Tibial nerve (tissue), 4 donors: ENCODE results near the gene EYA2.

Source experiments
- EP300 ChIP-seq, 2 donors: sonication (generic); formaldehyde crosslinking; IDR thresholded peaks; one replicate each; pipeline ENCODE4 v1.6.1; 2017; ENCODE audit warnings: antibody characterized with exemption in 2 of 2, mild to moderate bottlenecking in 1 of 2
- TF ChIP-seq, protein P1 (sequence below), 5 experiments: fragments of 200-600 bp in 3 of 5; fragments of 450-650 bp in 2 of 5; sonication (generic) in 3 of 5; IDR thresholded peaks; one replicate each; pipeline ENCODE4 v1.5.1; 2016 to 2019; ENCODE audit warnings: antibody characterized with exemption in 5 of 5, mild to moderate bottlenecking in 3 of 5, moderate library complexity in 2 of 5

DNA sequence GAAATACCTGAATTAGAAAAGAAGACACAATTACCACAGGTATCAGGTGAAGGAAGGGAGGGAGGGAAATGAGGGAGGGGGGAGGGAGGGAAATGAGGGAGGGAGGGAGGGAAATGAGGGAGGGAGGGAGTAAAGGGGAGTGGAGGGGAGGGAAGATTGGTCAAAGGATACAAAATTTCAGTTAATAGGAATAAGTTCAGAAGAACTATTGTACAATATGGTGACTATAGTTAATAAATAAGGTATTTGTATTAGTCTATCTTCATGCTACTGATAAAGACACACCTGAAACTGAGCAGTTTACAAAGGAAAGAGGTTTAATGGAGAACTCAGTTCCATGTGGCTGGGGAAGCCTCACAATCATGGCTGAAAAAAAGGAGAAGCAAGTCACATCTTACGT, 185.7 kb downstream of the EYA2 start:
- TF ChIP-seq, protein P1, sequence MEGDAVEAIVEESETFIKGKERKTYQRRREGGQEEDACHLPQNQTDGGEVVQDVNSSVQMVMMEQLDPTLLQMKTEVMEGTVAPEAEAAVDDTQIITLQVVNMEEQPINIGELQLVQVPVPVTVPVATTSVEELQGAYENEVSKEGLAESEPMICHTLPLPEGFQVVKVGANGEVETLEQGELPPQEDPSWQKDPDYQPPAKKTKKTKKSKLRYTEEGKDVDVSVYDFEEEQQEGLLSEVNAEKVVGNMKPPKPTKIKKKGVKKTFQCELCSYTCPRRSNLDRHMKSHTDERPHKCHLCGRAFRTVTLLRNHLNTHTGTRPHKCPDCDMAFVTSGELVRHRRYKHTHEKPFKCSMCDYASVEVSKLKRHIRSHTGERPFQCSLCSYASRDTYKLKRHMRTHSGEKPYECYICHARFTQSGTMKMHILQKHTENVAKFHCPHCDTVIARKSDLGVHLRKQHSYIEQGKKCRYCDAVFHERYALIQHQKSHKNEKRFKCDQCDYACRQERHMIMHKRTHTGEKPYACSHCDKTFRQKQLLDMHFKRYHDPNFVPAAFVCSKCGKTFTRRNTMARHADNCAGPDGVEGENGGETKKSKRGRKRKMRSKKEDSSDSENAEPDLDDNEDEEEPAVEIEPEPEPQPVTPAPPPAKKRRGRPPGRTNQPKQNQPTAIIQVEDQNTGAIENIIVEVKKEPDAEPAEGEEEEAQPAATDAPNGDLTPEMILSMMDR (IDR thresholded peaks at IDR 0.05), result no peak
- TF ChIP-seq EP300 (IDR thresholded peaks at IDR 0.05), result no peak
